Glutamatergic neuron (in vitro differentiated cells): ENCODE data around the gene BMPR1B. TPM values are rescaled to one million over a fixed set of nuclear protein-coding genes. Genes with fewer than 3 reads are reported as not detected.

Experiments
- DNase-seq: peaks from one replicate; pipeline ENCODE4 v3.0.0; 2022
- H3K27ac Mint-ChIP-seq: one replicate; pipeline ENCODE4 v1.8.0; 2020; ENCODE audit warnings: mild to moderate bottlenecking, mixed read lengths, inconsistent platforms; ENCODE audit not compliant: unreplicated experiment
- H3K27me3 Mint-ChIP-seq: one replicate; pipeline ENCODE4 v1.8.0; 2020; ENCODE audit warnings: mild to moderate bottlenecking, moderate library complexity, mixed read lengths, inconsistent platforms; ENCODE audit not compliant: unreplicated experiment
- H3K36me3 Mint-ChIP-seq: one replicate; pipeline ENCODE4 v1.8.0; 2020; ENCODE audit warnings: mild to moderate bottlenecking, mixed read lengths, inconsistent platforms; ENCODE audit not compliant: unreplicated experiment
- H3K4me1 Mint-ChIP-seq: one replicate; pipeline ENCODE4 v1.8.0; 2020; ENCODE audit warnings: mild to moderate bottlenecking, low read depth, mixed read lengths, inconsistent platforms; ENCODE audit not compliant: unreplicated experiment
- H3K4me3 Mint-ChIP-seq: one replicate; pipeline ENCODE4 v1.8.0; 2020; ENCODE audit warnings: mild to moderate bottlenecking, mixed read lengths, inconsistent platforms; ENCODE audit not compliant: unreplicated experiment
- H3K9me3 Mint-ChIP-seq: one replicate; pipeline ENCODE4 v1.8.0; 2020; ENCODE audit warnings: mild to moderate bottlenecking, moderate library complexity, mixed read lengths, inconsistent platforms; ENCODE audit not compliant: unreplicated experiment
- CTCF ChIP-seq: fragments of 200-600 bp; sonication (generic); IDR thresholded peaks from one replicate; pipeline ENCODE4 v1.5.0; 2021; ENCODE audit not compliant: partially characterized antibody, unreplicated experiment
- total RNA-seq: library from RNA; stranded (reverse); fragmentation: NEBNext Ultra II Directional; extraction: Animal tissue kit (Norgen Biotek cat#: 25700); gene quantifications from one replicate; pipeline ENCODE4 v1.2.1, GENCODE V29; 2021; ENCODE audit not compliant: unreplicated experiment

The BMPR1B gene
- total RNA-seq, 1 donor from 2014 or later, result 2.4 TPM

GRCh38 chr4:95156452-95156765 is 398.7 kb downstream of the BMPR1B start:
- Mint-ChIP-seq H3K36me3 (no peaks in the 10 kb centered on the region), H3K4me3 (no peak overlapping the region), H3K9me3 (peaks cover 2% of the 10 kb centered on the region), H3K27me3 (peaks cover 3% of the 10 kb centered on the region), H3K27ac (no peak overlapping the region), H3K4me1 (peaks cover 17% of the 10 kb centered on the region)
- TF ChIP-seq CTCF, result peak; percentile 24
- no peak for DNase-seq

GRCh38 chr4:95157596-95157995 is 399.8 kb downstream of the BMPR1B start:
- Mint-ChIP-seq H3K27ac (no peak overlapping the region), H3K9me3 (peaks cover 2% of the 10 kb centered on the region), H3K27me3 (peaks cover 3% of the 10 kb centered on the region), H3K4me3 (no peak overlapping the region), H3K4me1 (peaks cover 17% of the 10 kb centered on the region), H3K36me3 (no peaks in the 10 kb centered on the region)
- DNase-seq, result no peak
- TF ChIP-seq CTCF, result no peak

- Mint-ChIP-seq H3K4me3 (no peak overlapping the region), H3K36me3 (no peaks in the 10 kb centered on the region), H3K9me3 (peaks cover 2% of the 10 kb centered on the region), H3K27ac (no peak overlapping the region), H3K4me1 (peaks cover 17% of the 10 kb centered on the region), H3K27me3 (peaks cover 3% of the 10 kb centered on the region)
- no peak for DNase-seq
- no peak for TF ChIP-seq CTCF
These were observed 400.3 kb downstream of the BMPR1B start for GRCh38 chr4:95158045-95158444.

- Mint-ChIP-seq H3K36me3 (no peaks in the 10 kb centered on the region), H3K9me3 (peaks cover 2% of the 10 kb centered on the region), H3K4me3 (no peak overlapping the region), H3K27me3 (peaks cover 3% of the 10 kb centered on the region), H3K27ac (no peak overlapping the region), H3K4me1 (peaks cover 13% of the 10 kb centered on the region)
- no peak for DNase-seq
- no peak for TF ChIP-seq CTCF
These were observed 400.9 kb downstream of the BMPR1B start for GRCh38 chr4:95158626-95159025.

GRCh38 chr4:95159384-95159783 is 401.6 kb downstream of the BMPR1B start:
- H3K27me3 Mint-ChIP-seq, result peaks cover 3% of the 10 kb centered on the region
- no peak for TF ChIP-seq CTCF
- no peak overlapping the region for H3K27ac Mint-ChIP-seq
- H3K36me3 Mint-ChIP-seq, result no peaks in the 10 kb centered on the region
- DNase-seq, result no peak
- peaks cover 13% of the 10 kb centered on the region for H3K4me1 Mint-ChIP-seq
- H3K4me3 Mint-ChIP-seq, result no peak overlapping the region
- peaks cover 2% of the 10 kb centered on the region for H3K9me3 Mint-ChIP-seq
